Neural crest cell (in vitro differentiated cells): ENCODE measurements around the gene XPA. TPM values are rescaled to one million over a fixed set of nuclear protein-coding genes. Genes with fewer than 3 reads are reported as not detected.
A peak's percentile ranks its signal among the peaks of the same experiment; 100 is the strongest.
"Not testable (repeated sequence)": the region's sequence is repeated elsewhere in the genome, so short reads cannot be mapped to it uniquely, and the experiment has no call there.

Source experiments
- DNase-seq: peaks from one replicate; pipeline ENCODE4 v3.0.0; 2021; ENCODE audit warnings: low read depth, mixed read lengths, low spot score
- H3K27ac Mint-ChIP-seq: one replicate; pipeline ENCODE4 v1.8.0; 2021; ENCODE audit warnings: mild to moderate bottlenecking, mixed read lengths; ENCODE audit not compliant: unreplicated experiment
- H3K27me3 Mint-ChIP-seq: 2 replicates; pipeline ENCODE4 v1.8.0; 2021; ENCODE audit warnings: low read depth, mild to moderate bottlenecking, mixed read lengths
- H3K36me3 Mint-ChIP-seq: 2 replicates; pipeline ENCODE4 v1.8.0; 2021; ENCODE audit warnings: low read depth, mild to moderate bottlenecking, mixed read lengths
- H3K4me1 Mint-ChIP-seq: 2 replicates; pipeline ENCODE4 v1.8.0; 2021; ENCODE audit warnings: mixed read lengths
- H3K4me3 Mint-ChIP-seq: one replicate; pipeline ENCODE4 v1.8.0; 2021; ENCODE audit warnings: mild to moderate bottlenecking, mixed read lengths
- H3K9me3 Mint-ChIP-seq: 2 replicates; pipeline ENCODE4 v1.8.0; 2021; ENCODE audit warnings: mixed read lengths
- long read RNA-seq: library from polyadenylated mRNA; unstranded; transcript quantifications from one replicate; pipeline ENCODE4 v2.0.0, GENCODE V29; 2020
- total RNA-seq: library from RNA; stranded (reverse); gene quantifications from 2 replicates; pipeline ENCODE4 v1.2.1, GENCODE V29; 2021
- TF ChIP-seq, protein P1 (sequence below): fragments of 200-600 bp; sonication (generic); conservative IDR thresholded peaks from 2 replicates; pipeline ENCODE4 v1.5.0; 2021; ENCODE audit warnings: antibody characterized with exemption, mild to moderate bottlenecking

Gene XPA
- total RNA-seq: 14.1 and 15.6 TPM in 2 replicates
- long read RNA-seq, transcript XPA-201 (6 exons, 1,417 nt): major isoform, 6 of 11 reads
- long read RNA-seq, partial matches to known transcripts: 4 of 11 reads
- long read RNA-seq, other reads (novel, unspliced or antisense): 1 of 11 reads

- Mint-ChIP-seq H3K4me1 (peaks cover 41% of the 10 kb centered on the region), H3K27ac (peak within 1 kb of the TSS; percentile 90), H3K9me3 (no peaks in the 10 kb centered on the region), H3K4me3 (peak within 1 kb of the TSS; percentile 92), H3K27me3 (peaks cover 3% of the 10 kb centered on the region), H3K36me3 (no peaks in the 10 kb centered on the region)
- DNase-seq: peak; percentile 96
- TF ChIP-seq, protein P1, sequence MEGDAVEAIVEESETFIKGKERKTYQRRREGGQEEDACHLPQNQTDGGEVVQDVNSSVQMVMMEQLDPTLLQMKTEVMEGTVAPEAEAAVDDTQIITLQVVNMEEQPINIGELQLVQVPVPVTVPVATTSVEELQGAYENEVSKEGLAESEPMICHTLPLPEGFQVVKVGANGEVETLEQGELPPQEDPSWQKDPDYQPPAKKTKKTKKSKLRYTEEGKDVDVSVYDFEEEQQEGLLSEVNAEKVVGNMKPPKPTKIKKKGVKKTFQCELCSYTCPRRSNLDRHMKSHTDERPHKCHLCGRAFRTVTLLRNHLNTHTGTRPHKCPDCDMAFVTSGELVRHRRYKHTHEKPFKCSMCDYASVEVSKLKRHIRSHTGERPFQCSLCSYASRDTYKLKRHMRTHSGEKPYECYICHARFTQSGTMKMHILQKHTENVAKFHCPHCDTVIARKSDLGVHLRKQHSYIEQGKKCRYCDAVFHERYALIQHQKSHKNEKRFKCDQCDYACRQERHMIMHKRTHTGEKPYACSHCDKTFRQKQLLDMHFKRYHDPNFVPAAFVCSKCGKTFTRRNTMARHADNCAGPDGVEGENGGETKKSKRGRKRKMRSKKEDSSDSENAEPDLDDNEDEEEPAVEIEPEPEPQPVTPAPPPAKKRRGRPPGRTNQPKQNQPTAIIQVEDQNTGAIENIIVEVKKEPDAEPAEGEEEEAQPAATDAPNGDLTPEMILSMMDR: no peak
Measured at GRCh38 chr9:97696803-97697601, at the start of gene XPA. XPA (minus strand) TSS chr9:97697340; CDS start chr9:97697292, 48 bp downstream.

GRCh38 chr9:97744710-97745708 lies 47.9 kb upstream of the XPA start:
- peaks cover 3% of the 10 kb centered on the region for H3K9me3 Mint-ChIP-seq
- no peak overlapping the region for H3K27ac Mint-ChIP-seq
- TF ChIP-seq, protein P1: no peak
- H3K27me3 Mint-ChIP-seq: peaks cover 84% of the 10 kb centered on the region
- DNase-seq: no peak
- H3K4me1 Mint-ChIP-seq: peaks cover 21% of the 10 kb centered on the region
- H3K36me3 Mint-ChIP-seq: peaks cover 3% of the 10 kb centered on the region
- H3K4me3 Mint-ChIP-seq: no peak overlapping the region

GRCh38 chr9:97744025-97744424 lies 46.9 kb upstream of the XPA start:
- not testable (repeated sequence) for H3K4me3 Mint-ChIP-seq, H3K27ac Mint-ChIP-seq, DNase-seq, H3K36me3 Mint-ChIP-seq, H3K9me3 Mint-ChIP-seq
- peaks cover 84% of the 10 kb centered on the region for H3K27me3 Mint-ChIP-seq
- peaks cover 21% of the 10 kb centered on the region for H3K4me1 Mint-ChIP-seq

- DNase-seq: no peak
- H3K27me3 Mint-ChIP-seq: peaks cover 80% of the 10 kb centered on the region
- H3K4me1 Mint-ChIP-seq: peaks cover 14% of the 10 kb centered on the region
- peaks cover 3% of the 10 kb centered on the region for H3K9me3 Mint-ChIP-seq
- TF ChIP-seq, protein P1: no peak
- no peak overlapping the region for H3K27ac Mint-ChIP-seq
- no peak overlapping the region for H3K4me3 Mint-ChIP-seq
- H3K36me3 Mint-ChIP-seq: peaks cover 3% of the 10 kb centered on the region
Measured at GRCh38 chr9:97742545-97742944, 45.4 kb upstream of the XPA start.

DNA sequence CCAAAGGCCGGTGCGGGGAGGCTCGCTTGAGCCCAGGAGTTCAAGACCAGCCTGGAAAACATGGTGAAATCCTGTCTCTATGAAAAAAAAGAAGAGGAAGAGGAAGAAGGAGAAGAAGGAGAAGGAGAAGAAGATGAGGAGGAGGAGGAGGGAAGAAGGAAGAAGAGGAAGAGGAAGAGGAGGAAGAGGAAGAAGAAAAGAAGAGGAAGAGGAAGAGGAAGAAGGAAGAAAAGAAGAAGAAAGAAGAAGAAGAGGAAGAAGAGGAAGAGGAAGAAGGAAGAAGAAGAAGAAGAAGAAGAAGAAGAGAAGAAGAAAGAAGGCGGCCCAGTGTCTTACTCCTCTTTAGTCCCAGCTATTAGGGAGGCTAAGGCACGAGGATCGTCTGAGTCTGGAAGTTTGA lies 44.8 kb upstream of the XPA start:
- peaks cover 3% of the 10 kb centered on the region for H3K36me3 Mint-ChIP-seq
- peak overlapping the region; percentile 68 for H3K4me3 Mint-ChIP-seq
- H3K4me1 Mint-ChIP-seq: peaks cover 8% of the 10 kb centered on the region
- TF ChIP-seq, protein P1: no peak
- peaks cover 77% of the 10 kb centered on the region for H3K27me3 Mint-ChIP-seq
- peak overlapping the region; percentile 68 for H3K27ac Mint-ChIP-seq
- DNase-seq: no peak
- H3K9me3 Mint-ChIP-seq: peaks cover 3% of the 10 kb centered on the region
